ENCODE results near the gene SMYD1.

- TF ChIP-seq POLR2AphosphoS5 (IDR thresholded peaks at IDR 0.05) (no peak), CTCF (IDR thresholded peaks at IDR 0.05) (no peak), POLR2A (IDR thresholded peaks at IDR 0.05) (no peak), EP300 (IDR thresholded peaks at IDR 0.05) (no peak)
These were observed 64.4 kb downstream of the SMYD1 start for GRCh38 chr2:88131999-88132368.
